ENCODE measurements around the gene TAB2. TPM values are rescaled to one million over a fixed set of nuclear protein-coding genes. Genes with fewer than 3 reads are reported as not detected.
A peak's percentile ranks its signal among the peaks of the same experiment; 100 is the strongest.

The TAB2 gene
- total RNA-seq, 2 experiments from 2014 or later = 121 to 123 TPM

DNA sequence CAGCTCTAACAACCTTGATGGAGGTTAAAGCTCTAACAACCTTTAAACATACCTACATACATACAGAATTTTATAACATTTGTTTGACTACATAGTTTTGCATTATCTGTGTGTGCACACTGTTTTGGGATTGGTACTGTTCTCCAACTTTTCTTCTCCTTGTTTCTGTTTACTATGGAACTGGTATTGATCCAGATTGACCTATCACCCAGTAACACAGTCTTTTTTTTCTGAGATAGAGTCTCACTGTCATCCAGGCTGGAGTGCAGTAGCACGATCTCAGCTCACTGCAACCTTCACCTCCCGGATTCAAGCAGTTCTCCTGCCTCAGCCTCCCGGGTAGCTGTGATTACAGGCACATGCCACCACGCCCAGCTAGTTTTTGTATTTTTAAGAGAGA, 65.9 kb downstream of the TAB2 start:
- Mint-ChIP-seq H3K4me1 (ENCODE audit: low read depth) (peaks cover 64% of the 10 kb centered on the region), H3K9me3 (peaks cover 9% of the 10 kb centered on the region), H3K27ac (no peak overlapping the region), H3K4me3 (no peak overlapping the region), H3K36me3 (ENCODE audit: low read depth) (peaks cover 94% of the 10 kb centered on the region), H3K27me3 (no peaks in the 10 kb centered on the region)
- Histone ChIP-seq H3K4me1 (ENCODE audit: insufficient read depth, low read length) (peaks cover 5% of the 10 kb centered on the region), H3K27ac (ENCODE audit: low read depth in 1 of 2, low read length in 2 of 2) (no peak overlapping the region), H3K9me3 (ENCODE audit: control insufficient read depth in 1 of 2, insufficient read depth in 1 of 2, low read length in 2 of 2) (no peaks in the 10 kb centered on the region), H3K27me3 (ENCODE audit: control insufficient read depth in 1 of 2, insufficient read depth in 2 of 2, low read length in 2 of 2) (no peaks in the 10 kb centered on the region), H3K36me3 (ENCODE audit: insufficient read depth, low read length) (peaks cover 69% of the 10 kb centered on the region), H3K4me3 (ENCODE audit: low read length) (no peak overlapping the region)
- no peak for ATAC-seq (ENCODE audit: poor library complexity)
- DNase-seq = no peak
- CTCF ChIA-PET = interaction anchor here (1.0 to 1.3 kb wide), 2 partner anchors 17 to 62 kb away, joined by 3 to 4 read pairs; no protein-coding TSS in a partner anchor
- no peak for TF ChIP-seq CTCF (IDR thresholded peaks at IDR 0.05)
- intact Hi-C loops (cut with DNase I, micrococcal nuclease) = loop anchor here in 1 of 2 experiments (5.0 kb wide), 1 partner anchor 34 kb away; no protein-coding TSS in a partner anchor
- POLR2A ChIA-PET = no interaction called here

DNA sequence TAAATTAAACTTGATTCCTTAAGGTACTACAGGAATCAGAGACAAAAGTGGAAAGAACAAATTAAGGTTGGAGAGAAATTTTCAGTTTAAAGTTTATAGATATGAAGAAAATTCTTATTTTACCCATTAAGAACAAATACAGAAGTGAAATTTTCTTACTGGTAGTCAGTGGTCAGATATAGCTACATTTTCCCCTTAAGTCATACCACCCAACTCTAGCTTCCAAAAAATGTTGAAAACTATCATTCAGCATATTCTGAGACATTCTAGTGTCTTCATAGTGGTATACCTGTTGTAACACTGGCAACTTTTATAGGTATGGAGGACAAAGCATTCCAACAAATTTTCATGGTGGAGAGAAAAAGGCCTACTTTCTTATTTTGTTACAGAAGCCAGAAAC, 67.0 kb downstream of the TAB2 start:
- Histone ChIP-seq H3K27me3 (ENCODE audit: control insufficient read depth in 1 of 2, insufficient read depth in 2 of 2, low read length in 2 of 2) (no peaks in the 10 kb centered on the region), H3K9me3 (ENCODE audit: control insufficient read depth in 1 of 2, insufficient read depth in 1 of 2, low read length in 2 of 2) (no peaks in the 10 kb centered on the region), H3K4me1 (ENCODE audit: insufficient read depth, low read length) (no peaks in the 10 kb centered on the region), H3K27ac (ENCODE audit: low read depth in 1 of 2, low read length in 2 of 2) (no peak overlapping the region), H3K36me3 (ENCODE audit: insufficient read depth, low read length) (peaks cover 58% of the 10 kb centered on the region), H3K4me3 (ENCODE audit: low read length) (no peak overlapping the region)
- TF ChIP-seq CTCF (IDR thresholded peaks at IDR 0.05) = no peak
- ChIA-PET CTCF (interaction anchor here (0.6 kb wide), 1 partner anchor 38 kb away, joined by 3 read pairs; no protein-coding TSS in a partner anchor), POLR2A (no interaction called here)
- H3K4me1 Mint-ChIP-seq (ENCODE audit: low read depth) = peaks cover 58% of the 10 kb centered on the region
- peaks cover 9% of the 10 kb centered on the region for H3K9me3 Mint-ChIP-seq
- peak overlapping the region; percentile 9 for H3K27ac Mint-ChIP-seq
- DNase-seq = no peak
- H3K4me3 Mint-ChIP-seq = no peak overlapping the region
- intact Hi-C loops (cut with DNase I, micrococcal nuclease) = loop anchor here in 1 of 2 experiments (5.0 kb wide), 1 partner anchor 33 kb away; no protein-coding TSS in a partner anchor
- no peak for ATAC-seq (ENCODE audit: poor library complexity)
- no peaks in the 10 kb centered on the region for H3K27me3 Mint-ChIP-seq
- peaks cover 87% of the 10 kb centered on the region for H3K36me3 Mint-ChIP-seq (ENCODE audit: low read depth)

DNA sequence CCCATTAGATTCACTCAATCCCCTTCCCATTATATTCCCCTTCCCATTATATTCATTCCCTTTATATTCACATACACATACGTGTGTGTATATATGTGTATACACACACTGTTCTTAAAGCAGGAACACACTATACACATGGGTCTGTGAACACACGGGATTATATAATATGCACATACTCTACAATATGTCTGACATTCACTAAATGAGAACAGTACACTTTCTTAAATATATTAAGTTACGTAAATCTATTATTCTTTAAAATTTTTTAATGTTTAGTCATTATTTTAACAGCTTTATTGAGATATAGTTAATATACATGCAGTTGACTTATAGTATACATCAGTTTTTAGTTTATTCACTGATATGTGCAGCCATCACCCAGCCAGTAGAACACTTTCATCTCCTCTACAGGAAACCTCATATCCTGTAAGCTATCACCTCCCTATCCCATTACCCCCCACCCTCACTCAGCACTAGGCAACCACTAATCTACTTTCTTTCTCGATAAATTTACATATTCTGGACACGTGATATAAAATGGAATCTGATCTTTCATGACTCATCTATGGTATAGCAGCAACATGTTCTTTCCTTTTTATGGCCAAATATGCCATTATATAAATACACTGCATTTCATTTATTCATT, 68.6 kb downstream of the TAB2 start:
- Histone ChIP-seq H3K36me3 (ENCODE audit: insufficient read depth, low read length) (peaks cover 48% of the 10 kb centered on the region), H3K4me1 (ENCODE audit: insufficient read depth, low read length) (no peaks in the 10 kb centered on the region), H3K27me3 (ENCODE audit: control insufficient read depth in 1 of 2, insufficient read depth in 2 of 2, low read length in 2 of 2) (no peaks in the 10 kb centered on the region), H3K4me3 (ENCODE audit: low read length) (no peak overlapping the region), H3K9me3 (ENCODE audit: control insufficient read depth in 1 of 2, insufficient read depth in 1 of 2, low read length in 2 of 2) (no peaks in the 10 kb centered on the region), H3K27ac (ENCODE audit: low read depth in 1 of 2, low read length in 2 of 2) (no peak overlapping the region)
- Mint-ChIP-seq H3K27ac (peak overlapping the region; percentile 41), H3K27me3 (no peaks in the 10 kb centered on the region), H3K4me1 (ENCODE audit: low read depth) (peaks cover 67% of the 10 kb centered on the region), H3K9me3 (peaks cover 9% of the 10 kb centered on the region), H3K4me3 (no peak overlapping the region), H3K36me3 (ENCODE audit: low read depth) (peaks cover 86% of the 10 kb centered on the region)
- ATAC-seq (ENCODE audit: poor library complexity) (peak; percentile 52), DNase-seq (peak in 1 of 14 experiments; percentile 31)
- ChIA-PET CTCF (no interaction called here), POLR2A (interaction anchor here (1.0 kb wide), 1 partner anchor 207 kb away, joined by 3 read pairs; no protein-coding TSS in a partner anchor)
- intact Hi-C loops (cut with DNase I, micrococcal nuclease) = no loop called here
- no peak for TF ChIP-seq CTCF (IDR thresholded peaks at IDR 0.05)

All from CD4-positive, alpha-beta T cell (primary cell).